ENCODE data around the gene TSHZ2.

Gene TSHZ2

DNA sequence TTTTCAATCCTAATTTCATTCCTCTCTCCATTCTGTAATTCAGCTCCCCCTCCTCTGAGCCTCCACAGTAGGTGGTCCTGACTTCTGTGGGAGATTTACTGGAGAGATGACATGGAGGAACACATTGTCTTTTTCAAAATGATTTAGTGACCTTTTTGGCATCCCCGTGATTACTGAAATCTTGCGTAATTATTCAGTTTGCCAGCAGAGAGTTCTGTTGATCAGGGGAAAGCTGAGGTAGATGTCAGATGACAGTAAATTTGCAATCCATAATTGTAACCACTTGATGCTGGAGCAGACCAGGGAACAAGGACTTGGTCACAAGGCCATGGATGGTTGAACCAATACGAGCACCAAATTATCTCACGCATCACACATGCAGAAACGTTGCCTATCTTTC is 302.2 kb downstream of the TSHZ2 start:
- no peak for DNase-seq

DNA sequence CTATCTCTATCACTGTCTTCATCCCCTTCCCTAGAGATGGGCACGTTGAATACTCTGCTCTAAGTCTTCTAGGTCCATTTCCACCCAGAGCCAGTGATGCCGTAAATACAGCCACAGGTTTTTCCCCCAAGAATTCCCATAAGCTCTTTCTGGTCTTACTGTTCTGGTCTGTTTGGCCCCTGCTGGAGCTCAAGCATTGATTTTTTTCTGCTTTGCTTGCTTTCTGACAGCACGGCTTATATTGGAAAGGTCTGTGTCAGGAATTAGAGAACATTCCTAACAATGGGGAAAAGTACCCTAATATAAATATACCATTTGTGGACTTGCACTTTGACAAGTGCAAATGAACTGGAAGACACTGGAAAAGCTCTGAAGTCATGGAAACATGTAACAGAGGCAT is 302.6 kb downstream of the TSHZ2 start:
- no peak for DNase-seq

DNA sequence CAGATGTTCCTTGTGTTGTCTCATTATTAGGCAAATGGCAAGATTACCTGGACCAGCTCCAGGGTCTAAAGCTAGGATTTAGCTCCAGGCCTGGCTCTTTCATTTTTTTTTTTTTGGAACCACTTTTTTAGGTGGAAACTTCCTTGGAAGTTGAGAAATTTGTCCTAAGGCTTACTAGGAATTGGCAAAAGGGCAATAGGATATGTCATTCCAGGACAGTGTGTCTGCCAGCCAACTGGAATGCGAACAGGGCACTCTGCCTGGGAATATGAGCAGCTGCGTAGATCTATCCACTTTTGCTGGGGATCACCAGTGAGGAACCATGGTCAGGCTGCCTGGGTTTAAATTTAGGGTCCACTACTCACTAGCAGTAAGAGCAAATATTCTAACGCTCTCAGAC is 304.0 kb downstream of the TSHZ2 start:
- DNase-seq: no peak

DNA sequence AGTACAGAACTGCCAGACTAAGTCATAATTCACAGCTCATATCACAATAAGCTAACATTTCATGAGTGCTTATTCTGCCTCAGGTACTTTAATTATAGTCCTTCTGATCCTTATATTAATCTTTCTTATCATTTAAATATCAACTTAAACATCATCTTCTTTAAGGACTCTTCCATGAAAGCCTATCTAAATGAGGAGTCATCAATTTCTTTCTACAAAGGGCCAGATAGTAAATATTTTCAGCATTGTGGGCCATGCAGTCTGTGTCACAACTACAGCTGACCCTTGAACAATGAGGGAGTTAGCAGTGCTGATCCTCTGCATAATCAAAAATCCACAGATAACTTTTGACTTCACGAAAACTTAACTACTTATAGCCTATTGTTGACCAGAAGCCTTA is 306.4 kb downstream of the TSHZ2 start:
- no peak for DNase-seq

DNA sequence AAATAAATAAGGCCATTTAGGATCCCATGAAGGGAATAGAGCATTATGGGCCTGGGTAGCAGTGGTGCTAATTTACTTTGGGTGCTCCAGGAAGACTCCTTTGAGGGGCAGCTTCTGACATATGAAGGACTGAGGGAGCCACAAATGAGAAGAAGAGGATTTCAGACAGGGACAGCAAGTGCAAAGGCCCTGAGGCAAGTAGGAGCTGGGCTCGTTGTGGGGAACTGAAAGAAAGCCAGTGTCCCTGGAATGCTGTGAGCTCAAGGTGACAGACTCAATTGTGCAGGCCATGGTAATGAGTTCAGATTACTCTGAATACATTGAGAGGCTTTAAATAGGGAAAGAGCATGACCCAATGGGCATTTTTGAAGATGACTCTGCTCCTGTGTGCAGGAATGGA is 307.6 kb downstream of the TSHZ2 start:
- DNase-seq: no peak

DNA sequence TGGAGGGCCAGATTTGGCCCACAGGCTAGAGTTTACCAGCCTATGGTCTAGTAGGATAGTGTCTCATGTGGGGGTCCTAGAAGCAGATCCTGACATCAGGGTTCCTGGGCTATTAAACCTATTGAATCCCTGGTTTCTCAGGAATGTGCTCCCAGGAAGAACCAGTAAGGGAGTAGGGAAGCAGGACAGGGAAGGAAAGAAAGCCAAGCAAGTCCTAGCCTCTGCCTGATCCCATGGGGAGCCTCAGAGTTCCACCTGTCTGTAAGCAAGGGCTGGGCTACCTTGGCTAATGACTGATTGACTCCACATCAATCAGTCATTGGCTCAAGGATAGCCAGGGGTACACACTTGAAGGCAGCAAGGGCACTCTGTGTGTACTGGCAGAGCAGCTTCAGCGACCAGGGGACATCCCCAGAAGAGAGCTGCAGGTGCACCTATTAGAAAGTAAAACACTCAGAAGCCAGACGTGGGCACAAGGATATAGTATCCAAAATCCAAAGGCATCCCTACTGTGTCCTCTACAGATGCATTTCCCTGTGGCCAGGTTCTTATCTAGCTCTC is 309.5 kb downstream of the TSHZ2 start:
- no peak for DNase-seq

DNA sequence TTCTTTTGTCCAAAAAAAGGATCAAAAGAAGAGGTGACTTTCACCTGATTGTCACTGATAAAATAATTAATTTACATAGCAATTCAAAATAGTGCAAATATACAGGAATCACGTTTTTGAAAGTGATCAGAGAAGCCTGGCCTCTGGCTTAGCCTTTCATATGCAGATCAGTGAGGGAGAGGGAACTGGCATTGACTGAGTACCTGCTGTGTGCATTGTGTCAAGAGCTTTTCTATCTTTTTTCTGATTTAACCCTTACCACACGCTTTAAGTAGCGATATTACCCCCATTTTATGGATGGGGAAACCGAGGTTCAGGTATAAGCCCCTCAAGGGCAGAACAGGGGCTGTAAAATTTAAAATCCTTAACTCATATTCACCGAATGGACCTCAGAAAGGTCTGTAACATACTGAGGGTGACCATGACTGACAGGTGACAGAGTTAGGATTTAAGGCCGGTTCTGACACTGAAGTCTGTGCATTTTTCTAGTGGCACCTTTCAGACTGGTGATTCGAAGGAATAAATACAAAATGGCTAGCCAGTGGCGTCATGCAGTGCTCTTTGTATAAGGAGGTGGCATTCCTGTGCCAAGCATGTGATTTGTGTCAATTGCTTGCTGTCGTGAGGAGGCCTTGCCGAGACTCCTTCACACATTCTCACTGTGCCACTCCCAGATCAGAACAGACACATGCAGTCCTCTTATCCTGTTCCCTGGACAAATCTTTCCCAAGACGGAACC is 310.2 kb downstream of the TSHZ2 start:
- DNase-seq: no peak

DNA sequence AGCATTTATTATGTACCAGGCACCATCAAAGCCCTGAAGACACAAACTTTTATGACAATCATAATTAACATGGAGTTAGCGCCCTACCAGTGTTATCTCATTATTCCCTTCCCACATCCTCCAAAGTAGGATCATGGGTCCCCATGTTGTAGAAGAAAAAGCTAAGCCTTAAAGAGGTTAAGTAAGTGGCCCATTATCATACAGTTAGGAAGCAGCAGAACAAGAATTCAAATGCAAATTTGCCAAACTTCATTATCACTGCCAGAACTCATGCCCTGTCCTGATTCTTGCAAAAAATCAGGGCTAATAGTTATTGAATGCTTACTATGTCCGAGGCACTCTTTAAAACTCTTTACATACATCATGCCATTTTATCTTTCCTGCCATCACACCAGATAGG is 310.9 kb downstream of the TSHZ2 start:
- DNase-seq: no peak

DNA sequence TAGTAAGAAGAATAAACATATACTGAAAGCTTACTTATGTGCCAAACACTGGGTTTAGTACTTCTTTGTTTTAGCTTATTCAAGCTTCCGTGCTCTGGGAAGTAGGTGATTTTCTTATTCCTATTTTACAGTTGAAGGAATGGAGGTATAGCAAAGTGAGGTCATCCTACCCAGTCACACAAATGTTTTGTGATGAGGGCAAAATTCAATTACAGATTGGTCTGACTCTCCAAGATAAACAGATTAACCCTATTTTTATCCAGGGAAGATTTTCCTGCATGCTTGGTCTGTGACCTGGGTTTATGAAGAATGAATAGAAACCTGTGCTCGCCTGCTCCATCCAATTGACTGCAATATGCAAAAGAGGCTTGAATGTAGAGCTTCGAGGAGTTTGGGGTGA is 311.4 kb downstream of the TSHZ2 start:
- no peak for DNase-seq

DNA sequence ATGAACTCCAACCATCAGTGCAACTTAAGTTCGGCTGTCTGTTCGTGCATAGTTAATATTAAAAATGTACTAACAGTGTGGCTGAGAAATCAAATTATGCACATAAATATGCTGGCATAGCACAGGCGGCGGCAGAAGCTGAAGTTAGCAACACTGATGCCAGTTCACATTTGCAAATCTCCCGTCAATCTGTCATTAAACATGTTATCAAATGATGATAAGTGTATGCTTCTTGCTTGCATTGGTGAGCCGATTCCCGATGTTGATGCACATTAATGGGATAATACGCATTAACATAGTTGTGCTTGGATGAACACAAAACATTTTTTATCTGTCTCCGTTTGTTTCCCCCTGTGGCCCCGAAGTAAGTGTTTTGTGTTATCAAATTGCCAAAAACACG is 312.1 kb downstream of the TSHZ2 start:
- DNase-seq: no peak

DNA sequence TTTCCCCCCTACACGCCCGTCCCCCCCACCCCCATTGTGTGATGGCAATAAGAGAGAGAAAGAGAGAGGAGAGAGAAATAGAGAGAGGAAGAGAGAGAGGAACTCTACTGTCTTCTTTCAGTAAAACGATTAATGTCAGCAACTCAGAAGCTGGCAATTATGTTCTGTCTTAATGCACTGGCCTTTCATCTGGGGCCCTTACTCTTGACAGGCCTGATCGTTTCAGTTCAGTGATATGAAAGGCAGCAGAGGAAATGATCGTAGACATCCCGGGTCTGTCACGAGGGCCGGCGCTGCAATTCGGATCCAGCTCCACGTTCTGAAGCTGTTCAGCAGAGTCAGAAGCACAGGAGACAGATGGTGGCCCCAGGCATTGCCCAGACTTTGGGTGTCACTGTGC is 312.5 kb downstream of the TSHZ2 start:
- no peak for DNase-seq

DNA sequence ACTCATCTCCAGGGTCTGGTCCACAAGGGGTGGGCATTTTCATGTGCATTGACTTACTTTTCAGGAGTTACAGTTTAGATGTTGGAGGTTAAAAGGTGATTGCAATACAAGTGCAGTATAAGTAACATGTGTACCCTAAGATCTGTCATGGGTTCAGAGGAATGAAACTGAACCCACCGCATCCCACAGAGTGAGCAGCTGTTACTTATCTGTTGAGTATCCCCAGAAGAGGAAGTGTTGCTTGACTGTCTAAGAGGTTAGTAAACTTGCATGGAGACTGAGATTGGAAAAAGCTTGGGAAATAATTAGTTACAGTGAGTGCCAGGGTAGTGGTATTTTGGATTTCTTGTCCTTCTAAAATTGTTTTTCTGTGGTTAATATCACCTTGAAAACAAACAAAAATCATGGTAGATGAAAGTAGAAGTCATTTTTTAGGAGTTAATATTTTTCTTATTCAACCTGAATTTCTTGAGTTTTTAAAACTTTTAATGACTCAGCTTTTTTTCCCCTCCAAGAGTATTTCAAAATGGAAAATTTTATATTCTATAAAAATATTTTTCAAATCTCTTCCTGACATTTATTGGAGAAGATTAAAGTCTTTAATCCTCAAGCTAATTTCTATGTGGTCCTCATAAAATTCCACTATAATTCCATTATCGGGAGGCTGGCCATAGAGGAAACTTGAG is 315.3 kb downstream of the TSHZ2 start:
- DNase-seq: no peak

DNA sequence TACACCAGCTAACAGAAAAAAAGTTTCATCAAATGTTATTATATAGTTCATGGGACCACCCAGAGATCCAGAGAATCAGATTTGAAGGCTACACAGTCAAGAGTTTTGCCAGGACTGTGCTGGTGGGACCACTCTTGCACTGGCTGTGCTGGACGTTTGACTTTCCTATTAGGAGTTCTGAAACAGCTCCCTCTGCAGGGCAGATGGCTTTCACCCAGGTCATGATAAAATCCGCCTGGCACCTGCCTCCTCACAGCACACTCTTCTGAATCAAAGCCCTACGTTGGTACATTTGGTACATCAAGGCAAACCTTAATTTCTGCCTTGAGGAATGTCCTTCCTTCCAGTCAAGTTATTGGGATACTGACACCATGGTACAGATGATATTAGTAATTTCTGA is 319.4 kb downstream of the TSHZ2 start:
- DNase-seq: no peak

DNA sequence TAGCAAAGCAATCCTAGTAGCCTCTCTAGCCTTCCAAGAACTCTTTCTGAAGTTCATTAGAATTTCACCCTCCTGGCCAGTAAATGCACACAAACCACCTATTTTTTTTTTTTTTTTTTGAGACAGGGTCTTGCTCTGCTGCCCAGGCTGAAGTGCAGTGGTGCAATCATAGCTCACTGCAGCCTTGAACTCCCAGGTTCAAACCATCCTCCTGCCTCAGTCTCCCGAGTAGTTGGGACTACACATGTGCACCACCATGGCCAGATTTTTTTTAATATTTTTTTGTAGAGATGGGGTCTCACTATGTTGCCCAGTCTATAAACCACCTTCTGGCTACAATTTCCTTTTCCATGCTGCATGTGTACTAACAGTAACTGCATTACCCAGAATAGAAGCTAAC is 320.2 kb downstream of the TSHZ2 start:
- DNase-seq: no peak

DNA sequence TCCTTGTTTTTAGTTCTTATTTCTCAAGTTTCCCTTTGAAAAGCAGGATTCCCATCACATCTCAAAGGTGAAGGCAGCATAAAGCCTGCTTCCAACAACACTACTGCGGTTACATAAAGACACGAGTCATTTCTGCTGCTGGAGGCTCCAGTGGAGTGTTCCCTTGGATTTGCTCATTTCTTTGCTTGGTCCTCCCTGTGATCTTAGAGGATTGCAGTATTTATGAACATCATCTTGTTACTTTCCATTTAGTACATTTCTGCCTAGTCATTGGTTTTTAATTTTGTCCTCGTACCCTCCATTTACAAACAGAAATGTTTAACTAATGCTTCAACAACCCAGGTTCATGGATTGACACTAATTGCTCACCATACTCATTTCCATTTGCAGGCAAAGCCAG is 322.6 kb downstream of the TSHZ2 start:
- no peak for DNase-seq

DNA sequence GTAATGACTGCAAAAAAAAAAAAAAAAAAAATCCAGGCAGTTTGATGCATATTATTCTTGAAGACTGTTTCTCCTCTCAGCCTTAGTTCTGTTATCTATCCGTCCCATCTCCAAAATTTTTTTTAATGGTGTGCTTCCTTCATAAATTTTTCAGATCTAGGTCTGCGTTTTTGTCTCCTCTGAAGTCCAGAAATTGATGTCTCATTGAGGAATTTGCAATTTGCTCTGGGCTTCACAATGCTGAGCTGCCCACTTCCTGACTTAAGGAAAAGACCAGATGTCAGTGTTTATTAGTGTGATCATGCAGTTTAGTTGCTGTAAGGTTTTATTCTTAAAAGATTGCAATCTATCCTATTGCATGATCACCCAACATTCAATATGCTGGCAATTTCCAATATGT is 323.9 kb downstream of the TSHZ2 start:
- DNase-seq: no peak

DNA sequence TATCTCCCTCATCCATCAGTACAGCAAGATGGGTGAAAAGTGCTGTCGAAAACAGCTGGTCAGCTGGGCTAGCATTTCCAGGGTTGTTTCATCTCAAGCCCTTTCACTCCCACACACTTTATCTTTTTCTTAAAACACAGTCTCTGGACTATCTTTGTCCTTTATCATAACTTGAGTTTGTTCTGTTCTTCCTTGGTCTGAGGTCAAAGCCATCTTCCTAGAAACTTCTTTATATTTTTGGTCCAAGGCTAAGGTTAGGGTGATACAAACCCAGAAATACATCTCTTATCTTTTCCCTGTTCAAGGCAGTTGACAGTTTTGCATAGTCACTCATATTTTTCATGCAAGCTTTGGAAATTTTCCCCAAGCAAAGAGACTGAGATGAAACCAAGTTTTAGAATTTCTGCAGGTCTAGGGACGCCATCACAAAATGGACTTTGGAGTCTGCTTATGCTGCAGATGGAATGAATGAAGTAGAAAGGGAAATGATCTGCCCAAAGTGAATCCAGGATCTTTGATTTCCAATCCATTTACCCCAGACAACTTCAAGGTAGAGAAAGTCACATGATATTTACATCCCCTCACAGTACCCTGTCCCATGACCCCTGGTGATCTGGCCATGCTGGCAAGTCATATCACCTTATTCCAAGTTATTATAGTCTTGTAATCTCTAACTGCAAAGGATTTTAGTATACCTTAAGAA is 324.4 kb downstream of the TSHZ2 start:
- DNase-seq: no peak

DNA sequence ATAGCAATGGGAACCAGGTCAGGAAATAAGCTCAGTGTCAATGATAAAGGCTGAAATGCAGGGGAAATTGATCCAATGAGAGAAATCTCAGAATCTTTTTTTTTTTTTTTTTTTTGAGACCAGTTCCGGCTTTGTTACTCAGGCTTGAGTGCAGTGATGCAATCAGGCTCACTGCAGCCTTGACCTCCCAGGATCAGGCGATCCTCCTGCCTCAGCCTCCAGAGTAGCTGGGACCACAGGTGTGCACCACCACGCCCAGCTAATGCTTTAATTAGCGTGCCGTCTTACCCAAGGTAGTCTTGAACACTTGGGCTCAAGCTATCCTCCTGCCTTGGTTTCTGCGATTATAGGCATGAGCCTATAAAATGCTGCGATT is 325.0 kb downstream of the TSHZ2 start:
- no peak for DNase-seq

DNA sequence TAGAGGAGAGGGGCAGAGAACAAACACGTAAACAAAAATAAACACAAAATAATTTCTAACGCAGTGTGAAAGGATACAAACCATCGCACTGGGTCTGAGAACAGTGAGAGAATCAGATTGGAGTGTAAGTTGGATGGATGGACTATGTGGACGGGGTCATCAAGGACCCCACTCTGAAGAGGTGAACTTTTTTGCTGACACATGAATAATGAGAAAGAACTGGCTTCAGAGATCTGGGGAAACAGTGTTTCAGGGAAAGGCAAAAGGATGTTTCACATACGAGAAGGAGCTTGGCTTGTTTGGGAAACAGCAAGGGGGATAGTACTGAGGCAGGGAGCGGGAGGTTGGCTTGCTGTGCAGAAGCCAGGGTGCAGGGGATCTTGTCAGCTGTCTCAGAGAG is 326.1 kb downstream of the TSHZ2 start:
- DNase-seq: no peak

DNA sequence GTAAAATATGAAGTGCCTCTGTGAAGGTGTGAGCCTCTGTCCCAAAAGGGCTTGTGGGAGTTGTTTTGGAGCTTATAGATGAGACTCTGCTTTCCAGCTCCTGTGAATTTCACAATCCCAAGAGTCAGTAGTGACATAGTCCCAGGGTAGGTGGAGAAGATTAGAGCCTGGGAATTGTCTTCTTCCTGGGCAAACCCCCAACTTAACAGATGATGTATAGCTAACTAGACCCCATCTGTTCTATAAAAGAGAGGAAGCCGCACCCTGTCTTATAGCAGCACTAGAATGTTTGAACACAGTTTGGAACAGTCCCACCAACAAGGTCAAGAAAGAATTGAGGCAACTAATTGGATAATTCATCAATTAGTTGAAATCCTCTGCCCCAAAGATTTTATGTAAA is 326.8 kb downstream of the TSHZ2 start:
- no peak for DNase-seq

DNA sequence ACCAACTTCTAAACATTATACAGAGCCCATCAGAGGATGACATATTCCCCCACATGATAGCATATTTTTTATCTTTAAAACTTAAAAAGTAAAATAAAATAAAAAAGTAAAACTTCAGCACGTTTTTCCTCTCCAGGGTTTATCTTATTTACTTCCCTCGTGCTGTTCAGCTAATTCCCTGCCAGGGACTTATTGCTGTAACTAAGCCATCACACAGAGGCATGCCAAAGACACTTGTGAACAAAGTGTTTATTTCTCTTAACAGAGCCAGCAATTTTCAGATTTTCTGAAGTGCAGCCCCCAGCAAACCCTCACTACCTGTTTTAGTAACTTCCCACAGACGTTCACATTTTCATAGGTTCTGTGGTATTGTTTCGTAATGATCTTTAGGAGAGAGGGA is 327.7 kb downstream of the TSHZ2 start:
- no peak for DNase-seq

DNA sequence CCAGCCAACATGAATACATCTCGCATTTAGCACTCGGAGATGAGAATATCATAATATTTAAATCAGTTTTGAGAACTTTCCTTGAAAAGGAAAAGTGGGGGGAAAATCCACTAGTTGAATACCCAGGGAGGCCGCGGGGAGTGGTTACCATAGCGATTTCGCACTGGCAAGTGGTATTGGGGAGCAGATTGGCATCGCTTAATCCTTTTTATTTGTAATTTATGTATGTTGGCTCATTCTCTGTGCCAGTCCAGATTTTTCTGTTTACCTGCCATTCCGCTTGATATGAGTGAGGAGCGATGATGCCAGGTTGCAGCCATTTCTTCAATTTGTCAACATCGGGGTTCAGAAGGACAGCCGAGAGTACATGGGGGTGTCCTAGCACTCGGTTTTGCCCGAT is 329.7 kb downstream of the TSHZ2 start:
- DNase-seq: no peak

Measured in anterior cingulate cortex (tissue), 58 donors.